HG03469 (cell line): ENCODE data around the gene CCHCR1.
A peak's percentile ranks its signal among the peaks of the same experiment; 100 is the strongest.

Source experiments
- ATAC-seq: cut with Tn5 transposase; IDR thresholded peaks from one replicate; pipeline ENCODE4 v1.9.1; 2021; ENCODE audit warnings: mild to moderate bottlenecking, moderate library complexity, moderate number of reproducible peaks; ENCODE audit not compliant: unreplicated experiment

Gene CCHCR1

DNA sequence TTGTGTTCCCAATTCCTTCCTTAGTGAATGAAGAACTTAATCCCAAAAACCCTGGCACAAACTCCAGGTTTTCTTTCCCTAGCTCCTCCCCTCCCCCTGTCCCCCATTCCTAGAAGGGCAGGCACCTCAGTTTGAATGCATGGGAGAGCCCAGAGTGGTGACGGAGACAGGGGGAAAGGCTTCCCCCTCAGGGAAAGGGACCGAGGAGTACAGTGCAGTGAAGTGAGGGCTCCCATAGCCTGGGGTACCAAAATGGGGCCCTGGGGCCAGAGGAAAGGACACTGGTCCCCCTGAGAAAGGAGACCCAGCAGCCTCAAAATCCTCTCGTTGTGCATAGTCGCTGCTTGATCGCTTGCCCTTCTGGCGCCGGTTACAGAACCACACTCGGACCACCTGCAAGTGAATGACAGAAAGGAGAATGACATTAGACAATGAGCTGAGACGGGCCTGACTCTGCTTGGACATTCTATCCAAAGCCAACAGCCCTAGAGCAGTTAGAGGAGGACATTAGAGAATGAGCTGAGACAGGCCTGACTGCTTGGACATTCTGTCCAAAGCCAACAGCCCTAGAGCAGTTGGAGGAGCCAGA lies 7.0 kb upstream of the CCHCR1 start:
- peak; percentile 15 for ATAC-seq

DNA sequence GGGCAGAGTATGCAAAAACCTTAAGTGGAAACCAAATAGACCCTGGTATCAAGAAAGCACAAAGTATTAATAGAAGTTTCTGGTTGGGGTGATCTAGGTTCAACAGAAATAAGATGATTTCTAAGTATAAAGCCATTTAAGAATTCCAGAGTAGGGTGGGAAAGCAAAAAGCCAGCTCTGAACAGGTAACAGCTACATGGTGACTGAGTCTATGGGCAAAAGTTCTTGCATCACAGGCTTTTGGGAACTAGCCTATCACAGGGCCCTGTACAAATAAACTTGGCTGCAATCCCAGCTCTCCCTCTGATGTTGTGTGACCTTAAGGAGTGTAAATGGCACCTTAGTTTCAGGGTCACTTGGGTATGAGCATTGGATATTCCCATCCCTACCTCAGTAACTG lies 6.3 kb upstream of the CCHCR1 start:
- no peak for ATAC-seq

DNA sequence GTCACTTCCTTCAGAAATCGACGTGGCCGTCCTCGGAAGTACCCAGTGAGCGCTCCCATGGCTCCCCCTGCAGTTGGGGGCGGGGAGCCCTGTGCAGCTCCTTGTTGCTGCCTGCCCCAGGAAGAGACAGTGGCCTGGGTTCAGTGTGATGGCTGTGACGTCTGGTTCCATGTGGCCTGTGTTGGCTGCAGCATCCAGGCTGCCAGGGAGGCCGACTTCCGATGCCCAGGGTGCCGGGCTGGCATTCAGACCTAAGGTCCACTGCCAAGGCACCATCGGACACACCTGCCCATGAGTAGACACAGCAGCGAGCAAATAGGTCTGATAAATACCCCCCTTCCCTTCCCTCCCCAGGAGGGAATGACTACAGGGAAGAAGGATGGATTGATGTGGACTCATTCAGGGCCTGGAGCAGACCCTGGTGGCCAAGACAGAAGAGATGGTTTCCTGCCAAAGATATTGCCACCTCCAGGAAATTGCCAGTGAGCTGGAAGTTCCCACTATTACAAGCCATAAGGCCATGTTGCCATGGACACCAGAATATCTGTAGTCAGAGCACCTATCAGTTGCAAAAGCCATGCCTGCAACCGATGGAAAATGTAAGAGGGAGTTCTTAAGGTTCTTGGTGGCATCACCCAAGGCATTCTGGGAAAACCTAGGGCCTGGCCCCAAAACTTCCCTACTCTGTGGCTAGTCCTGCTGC lies 5.0 kb upstream of the CCHCR1 start:
- ATAC-seq: no peak

DNA sequence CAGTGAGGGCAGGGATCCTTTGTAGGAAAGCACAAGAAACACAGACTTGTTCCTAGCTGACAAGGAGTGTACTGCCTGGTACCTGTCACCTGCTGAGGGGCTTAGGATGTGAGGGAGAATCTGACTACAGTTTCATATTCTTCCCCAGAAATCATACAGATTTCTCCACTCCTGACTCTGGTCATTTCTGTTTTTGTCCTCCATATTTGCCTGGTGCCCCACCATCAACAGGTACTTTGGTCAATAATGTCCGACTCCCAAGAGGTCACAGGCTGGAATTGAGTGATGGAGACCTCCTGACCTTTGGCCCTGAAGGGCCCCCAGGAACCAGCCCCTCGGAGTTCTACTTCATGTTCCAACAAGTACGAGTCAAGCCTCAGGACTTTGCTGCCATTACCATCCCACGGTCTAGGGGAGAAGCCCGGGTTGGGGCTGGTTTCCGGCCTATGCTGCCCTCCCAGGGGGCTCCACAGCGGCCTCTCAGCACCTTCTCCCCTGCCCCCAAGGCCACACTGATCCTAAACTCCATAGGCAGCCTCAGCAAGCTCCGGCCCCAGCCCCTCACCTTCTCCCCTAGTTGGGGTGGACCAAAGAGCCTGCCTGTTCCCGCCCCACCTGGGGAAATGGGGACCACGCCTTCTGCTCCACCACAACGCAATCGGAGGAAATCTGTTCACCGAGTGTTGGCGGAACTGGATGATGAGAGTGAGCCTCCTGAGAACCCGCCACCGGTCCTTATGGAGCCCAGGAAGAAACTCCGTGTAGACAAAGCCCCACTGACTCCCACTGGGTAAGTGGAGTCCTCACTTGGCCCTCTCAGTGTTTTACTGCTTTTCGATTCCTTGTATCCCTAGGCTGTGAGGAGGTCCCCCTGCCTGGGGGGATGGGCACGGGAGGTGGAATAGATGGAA lies 3.9 kb upstream of the CCHCR1 start:
- no peak for ATAC-seq

DNA sequence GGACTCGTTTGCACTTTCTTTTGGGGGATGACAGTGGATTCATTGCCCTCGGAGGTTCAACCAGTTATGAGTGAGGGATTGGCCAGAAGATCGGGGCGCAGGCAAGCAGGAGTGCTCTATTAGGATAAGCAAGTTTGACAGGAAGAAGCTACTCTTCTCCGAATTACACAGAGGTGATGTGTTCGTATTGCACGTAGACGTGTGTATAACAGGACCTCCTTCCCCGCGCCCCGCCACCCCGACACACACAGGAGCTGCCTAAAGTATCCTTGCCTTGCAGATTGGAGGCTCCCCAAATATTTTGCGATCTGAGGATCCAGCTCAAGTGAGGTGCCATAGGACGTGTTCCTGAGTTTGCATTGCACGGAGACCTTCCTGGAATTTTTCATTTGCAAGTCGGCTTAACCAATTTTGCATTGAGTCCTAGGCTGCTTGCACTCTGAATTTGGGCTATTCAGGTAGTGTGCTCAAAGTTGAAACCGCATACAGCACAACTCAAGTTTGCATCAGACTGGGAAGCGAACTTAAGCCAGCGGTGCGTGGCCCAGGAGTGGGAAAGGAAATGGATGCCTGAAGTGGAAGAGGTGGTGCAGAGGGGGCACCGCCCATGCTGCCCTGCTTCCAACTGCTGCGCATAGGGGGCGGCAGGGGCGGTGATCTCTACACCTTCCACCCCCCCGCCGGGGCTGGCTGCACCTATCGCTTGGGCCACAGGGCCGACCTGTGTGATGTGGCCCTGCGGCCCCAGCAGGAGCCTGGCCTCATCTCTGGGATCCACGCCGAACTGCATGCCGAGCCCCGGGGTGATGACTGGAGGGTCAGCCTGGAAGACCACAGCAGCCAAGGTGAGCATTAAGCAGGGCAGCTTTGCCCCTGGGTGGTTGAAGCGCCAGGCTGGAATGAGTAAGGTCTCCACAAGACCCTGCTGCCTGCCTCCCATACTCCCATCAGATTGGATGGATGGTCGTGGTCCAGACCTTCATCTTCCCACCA lies 1.6 kb upstream of the CCHCR1 start:
- ATAC-seq: no peak

DNA sequence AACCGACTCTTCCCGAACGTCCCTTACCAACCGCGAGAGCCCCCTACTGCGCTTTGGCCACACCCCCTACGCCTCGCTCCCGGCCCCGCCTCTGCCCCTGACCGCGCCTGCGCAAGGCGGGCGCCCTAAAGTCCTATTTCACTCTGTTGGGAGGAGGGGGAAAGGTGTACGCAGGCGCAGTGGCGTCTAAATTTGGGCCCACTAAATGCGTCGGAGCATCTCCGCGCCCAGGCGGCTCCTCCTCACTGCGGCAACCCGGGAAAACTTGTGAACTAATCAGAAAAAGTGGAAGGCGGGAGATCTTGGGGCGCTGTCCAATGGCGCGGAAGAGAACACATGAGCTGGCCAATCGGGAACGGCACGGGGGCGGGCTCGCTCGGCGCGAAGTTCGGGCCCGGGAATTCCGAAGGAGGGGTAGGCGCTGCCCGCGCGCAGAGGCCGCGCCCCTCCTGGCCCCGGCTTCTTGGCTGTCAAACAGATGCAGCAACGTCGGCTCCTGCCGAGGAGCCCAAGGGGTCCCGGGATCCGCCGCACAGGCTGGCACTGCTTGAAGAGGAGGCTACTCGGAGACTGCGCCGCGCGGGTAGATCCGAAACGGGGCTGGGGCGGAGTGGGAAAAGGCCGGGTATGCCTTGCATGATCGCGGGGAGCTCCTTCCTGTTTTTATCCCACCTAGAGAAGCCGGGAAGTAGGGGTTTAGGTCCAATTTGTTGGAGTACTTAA lies 699 bp upstream of the CCHCR1 start, which contains the start of gene TCF19:
TSS of gene TCF19 (plus strand) at position 450 of the 723 bp plus-strand sequence. CDS start 881 bp downstream, outside the sequence.
- ATAC-seq: peak; percentile 48

DNA sequence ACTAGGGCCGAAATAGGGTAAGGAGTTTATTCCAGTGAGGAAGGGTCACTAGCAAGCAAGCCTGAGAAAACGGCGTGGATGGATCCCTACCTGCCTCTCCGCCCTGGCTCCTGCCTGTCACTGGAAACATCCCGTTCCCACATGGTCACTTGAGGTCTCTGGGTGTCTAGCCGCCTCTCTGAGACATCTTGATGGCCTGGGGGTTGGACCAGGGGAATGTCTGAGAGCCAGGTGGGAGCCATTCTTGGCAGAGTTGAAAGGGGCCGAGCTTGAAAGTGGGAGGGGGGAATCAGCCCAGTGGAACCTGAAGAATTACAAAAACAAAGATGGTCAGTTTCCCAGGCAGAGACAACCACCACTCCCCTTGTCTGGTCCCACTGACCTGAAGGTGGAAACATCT lies 961 bp downstream of the CCHCR1 start:
- no peak for ATAC-seq

DNA sequence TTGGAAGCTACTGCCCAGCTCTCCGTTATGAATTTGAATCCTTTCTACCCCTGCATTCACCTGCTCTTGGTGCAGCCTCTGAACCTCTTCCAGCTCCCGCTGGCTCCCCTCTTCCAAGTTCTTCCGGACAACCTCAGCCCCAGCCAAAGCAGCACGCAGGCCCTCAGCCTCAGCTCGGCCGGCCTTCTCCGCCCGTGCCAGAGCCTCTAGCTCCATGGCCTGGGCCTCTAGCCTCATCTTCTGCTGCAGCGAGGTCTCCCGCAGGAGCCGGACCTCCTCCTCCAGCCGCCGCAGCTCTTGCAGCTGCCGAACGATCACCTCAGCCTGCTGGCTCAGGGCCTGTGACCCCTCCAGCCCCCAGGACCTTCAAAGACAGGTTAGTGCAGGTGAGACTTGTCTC lies 3.2 kb downstream of the CCHCR1 start:
- no peak for ATAC-seq

DNA sequence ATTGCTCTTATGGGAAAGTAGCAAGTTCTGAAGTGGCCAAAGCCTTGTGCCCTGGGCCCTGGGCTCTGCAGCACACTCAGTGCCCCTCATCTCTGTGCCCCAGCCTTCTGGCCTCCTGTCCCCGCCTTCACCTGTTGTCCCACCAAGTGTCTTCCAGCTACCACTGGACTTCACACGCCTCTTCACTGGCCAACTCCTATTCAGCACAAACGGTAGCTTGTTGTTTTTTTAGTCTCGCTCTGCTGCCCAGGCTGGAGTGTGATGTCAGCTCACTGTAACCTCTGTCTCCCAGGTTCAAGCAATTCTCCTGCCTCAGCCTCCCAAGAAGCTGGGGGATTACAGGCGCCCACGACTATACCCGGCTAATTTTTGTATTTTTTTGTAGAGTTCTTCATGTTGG lies 4.8 kb downstream of the CCHCR1 start:
- ATAC-seq: no peak

DNA sequence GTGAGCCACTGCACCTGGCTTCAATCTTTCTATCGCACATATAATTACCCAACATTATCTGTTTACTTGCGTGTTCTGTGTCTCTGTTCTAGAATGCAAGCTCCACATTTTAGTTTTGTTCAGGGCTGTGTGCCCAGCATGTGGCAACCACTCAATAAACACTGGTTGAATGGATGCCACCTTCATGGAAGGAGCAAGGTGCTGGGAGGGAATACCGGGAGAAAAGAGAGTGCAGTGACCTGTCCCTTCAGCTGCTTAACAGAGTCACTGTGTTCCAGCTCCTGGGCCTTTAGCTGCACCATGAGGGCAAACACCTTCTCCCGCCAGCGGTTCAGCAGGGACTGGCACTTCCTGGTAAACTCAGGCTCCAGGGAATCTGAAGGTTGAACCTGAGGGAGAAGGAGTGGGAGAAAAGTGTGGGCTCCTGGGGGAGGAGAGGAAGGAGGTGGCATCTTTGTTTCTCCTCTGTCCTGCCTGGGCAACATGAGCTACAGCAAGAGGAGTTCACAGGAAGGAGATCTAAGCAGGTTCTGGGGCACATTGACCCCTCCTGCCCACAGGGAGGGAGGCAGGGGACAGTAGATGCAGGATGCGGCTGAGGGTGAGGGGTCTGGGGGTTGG lies 7.7 kb downstream of the CCHCR1 start:
- ATAC-seq: no peak

DNA sequence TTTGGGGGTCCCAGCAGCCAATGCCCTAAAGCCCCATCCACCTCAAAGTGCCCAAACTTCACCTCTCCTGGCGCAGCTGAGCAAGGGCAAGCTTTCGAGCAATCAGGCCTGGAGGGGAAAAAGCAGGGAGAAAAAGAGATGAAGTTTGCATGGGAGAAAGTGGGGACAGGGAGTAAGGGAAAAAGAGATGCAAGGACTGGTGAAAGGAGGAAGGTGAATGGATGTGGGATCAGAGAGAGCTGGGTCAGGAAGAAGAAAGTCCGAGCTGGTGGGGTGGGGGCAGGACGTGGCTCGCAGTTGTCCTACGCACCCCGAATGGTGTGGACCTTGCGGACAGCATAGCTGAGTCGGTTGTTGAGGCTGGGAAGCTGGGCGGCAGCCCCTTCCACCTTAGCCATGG lies 12.2 kb downstream of the CCHCR1 start:
- ATAC-seq: no peak

DNA sequence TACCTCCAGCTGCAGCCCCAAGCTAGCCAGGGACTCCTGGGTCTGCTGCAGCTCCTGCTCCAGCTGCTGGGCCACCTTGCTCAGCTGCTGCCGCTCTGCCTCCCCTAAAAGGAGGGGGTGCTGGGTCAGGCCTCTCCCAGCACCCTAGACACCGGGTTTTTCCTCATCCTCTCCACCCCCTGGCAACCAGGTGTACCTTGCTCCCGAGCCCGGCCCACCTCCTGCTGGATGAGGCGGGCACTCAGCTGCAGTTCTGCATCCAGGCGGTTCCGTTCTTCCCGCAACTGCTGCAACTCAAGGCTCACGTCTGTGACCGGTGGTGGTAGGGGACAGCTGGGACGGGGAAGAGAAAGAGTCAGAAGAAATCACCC lies 12.6 kb downstream of the CCHCR1 start:
- ATAC-seq: no peak

DNA sequence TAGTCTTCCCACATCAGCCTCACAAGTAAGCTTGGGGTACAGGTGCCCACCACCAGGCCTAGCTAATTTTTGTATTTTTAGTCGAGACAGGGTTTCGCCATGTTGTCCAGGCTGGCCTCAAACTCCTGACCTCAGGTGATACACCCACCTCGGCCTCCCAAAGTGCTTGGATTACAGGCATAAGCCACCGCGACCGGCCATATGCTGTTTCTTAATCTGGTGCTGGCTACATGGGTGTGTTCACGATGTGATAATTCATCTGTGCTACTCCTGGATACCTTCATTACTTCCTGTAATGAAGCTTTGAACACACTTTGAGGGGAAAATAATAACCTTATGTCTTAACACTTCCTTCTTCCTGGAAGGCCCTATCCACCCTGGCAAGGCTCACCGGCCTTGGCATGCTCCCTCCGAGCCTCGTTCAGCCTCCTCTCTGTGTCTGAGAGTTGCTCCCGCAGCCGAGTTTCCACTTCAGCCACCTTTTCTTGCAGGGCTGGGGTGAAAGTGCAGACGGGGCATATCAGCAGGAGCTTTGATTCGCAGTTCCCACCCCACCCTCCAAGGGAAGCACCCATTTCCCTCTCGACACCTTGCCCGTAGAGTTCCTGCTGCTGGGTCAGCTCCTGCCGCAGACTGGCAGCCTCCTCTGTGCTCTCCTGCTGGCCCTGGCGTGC lies 13.2 kb downstream of the CCHCR1 start:
- no peak for ATAC-seq

DNA sequence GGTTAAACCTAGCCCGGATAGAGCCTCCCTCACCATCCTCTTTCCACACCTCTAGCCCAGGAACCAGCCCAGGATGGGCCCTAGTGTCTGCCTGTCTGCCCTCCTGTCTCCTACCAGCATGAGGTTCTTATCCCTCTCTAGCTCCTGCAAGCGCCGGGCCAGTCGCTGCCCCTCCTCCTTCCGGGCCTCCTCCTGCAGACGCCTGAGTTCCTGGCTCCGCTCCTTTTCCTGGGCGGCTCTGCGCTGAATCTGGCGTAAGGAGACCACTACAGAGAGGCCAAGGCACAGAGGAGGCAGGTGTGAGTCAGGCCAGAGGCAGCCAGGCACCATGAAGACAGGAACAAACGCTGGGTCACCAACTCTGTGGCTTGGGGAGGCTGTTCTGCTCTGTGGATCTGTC lies 14.5 kb downstream of the CCHCR1 start:
- no peak for ATAC-seq

DNA sequence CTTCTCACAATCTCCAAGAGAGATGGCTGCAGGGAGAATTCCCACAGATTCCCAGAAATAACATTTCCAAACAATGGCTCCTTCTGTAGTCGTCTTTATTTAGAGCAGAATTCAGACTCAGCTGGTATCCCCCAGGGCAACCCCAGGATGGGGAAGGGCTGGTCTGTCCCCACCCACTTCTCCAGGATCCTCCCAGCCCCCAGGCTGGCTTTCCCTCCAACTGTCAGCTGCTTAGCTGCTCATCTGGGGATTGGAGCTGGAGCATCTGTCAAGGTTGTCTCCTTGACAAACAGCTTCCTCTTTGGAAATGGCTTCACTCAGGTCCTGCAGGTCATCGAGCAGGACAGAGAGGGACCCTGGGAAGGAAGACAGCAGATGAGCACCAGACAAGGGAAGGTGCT lies 15.2 kb downstream of the CCHCR1 start:
- no peak for ATAC-seq

DNA sequence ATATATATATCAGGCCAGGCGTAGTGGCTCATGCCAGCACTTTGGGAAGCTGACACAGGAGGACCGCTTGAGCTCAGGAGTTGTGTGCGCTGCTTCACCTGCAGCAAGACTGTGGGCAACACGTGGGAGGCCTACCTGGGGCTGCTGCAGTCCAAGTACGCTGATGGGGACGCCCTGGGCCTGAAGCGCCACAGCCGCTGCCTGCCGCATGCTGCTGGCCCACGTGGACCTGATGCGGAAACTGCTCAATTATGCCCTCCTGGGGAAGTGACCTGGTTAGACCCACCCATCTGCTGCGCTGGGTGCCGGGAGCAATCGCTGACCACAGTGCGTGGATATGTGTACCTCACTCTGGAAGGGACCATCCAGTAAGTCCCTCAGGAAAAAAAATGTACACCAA lies 17.0 kb downstream of the CCHCR1 start:
- no peak for ATAC-seq

DNA sequence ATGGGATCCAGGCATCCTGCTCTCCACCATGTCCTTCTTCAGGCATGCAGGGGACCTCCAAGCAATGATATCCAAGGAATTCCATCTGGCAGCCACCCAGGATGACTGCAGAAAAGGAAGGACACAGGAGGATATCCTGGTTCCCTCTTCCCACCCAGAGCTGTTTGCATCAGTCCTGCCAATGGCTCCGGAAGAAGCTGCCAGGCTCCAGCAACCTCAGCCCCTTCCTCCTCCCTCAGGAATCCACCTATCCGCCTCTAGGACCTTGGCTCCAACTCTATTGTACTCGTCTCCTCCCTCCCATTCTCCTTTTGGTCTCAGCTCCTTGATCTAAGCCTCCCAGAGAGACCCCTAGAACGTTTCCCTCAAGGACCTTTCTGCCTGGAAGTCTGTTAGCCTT lies 18.0 kb downstream of the CCHCR1 start:
- ATAC-seq: no peak

DNA sequence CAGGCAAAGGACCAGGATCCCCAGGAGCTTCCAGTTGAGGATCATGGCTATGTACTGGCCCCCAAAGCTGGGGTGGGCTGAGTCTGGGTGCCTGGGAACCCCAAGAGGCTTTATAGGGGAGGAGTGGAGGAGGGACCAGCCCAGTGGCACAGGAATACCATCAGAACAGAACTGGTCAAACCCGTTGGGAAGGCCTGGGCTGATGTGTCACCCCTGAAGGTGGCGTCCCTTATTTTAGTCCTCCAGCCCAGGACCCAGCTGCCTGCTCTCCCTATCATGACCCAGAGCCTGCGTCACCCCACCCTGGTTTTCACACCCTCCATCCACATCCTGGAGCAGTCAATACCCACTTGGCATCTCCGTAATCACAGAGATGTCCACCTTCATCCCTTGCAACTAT lies 18.6 kb downstream of the CCHCR1 start, which contains the start of gene PSORS1C2:
TSS of gene PSORS1C2 (minus strand) at position 85 of the 400 bp plus-strand sequence. CDS start at position 45, 40 bp downstream.
- ATAC-seq: no peak

DNA sequence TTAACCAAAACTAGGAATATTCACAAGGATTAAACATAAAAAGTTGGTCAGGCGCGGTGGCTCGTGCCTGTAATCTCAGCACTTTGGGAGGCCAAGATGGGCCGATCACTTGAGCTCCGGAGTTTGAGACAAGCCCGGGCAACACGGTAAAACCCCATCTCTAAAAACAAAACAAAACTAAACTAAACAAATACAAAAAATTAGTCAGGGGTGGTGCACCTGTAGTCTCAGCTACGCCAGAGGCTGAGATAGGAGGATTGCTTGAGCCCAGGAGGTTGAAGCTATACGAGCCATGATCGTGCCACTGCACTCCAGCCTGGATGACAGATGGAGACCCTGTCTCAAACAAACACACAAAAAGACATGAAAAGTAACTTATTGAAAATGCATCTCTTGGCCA lies 21.9 kb downstream of the CCHCR1 start:
- ATAC-seq: no peak
